Hematopoietic multipotent progenitor cell treated with erythropoietin and hydrocortisone succinate and interleukin-3 and kit ligand, for 17 days (in vitro differentiated cells): Measurements from ENCODE around the gene VKORC1L1.
"Not testable (repeated sequence)": the region's sequence is repeated elsewhere in the genome, so short reads cannot be mapped to it uniquely, and the experiment has no call there.

ENCODE experiments used
- DNase-seq: peaks from one replicate; pipeline ENCODE4 v3.0.0-alpha.2; 2015; ENCODE audit warnings: low spot score

The VKORC1L1 gene

GRCh38 chr7:65872776-65873581, at the start of gene VKORC1L1:
Gene VKORC1L1 (plus strand): TSS chr7:65873074. CDS start chr7:65873372, 298 bp downstream.
- peak; percentile 94 for DNase-seq

- DNase-seq, result no peak
Measured at GRCh38 chr7:65827366-65827765, 45.5 kb upstream of the VKORC1L1 start.

GRCh38 chr7:65832281-65832680, 40.6 kb upstream of the VKORC1L1 start:
- DNase-seq, result no peak

- DNase-seq, result not testable (repeated sequence)
Measured at GRCh38 chr7:65836684-65837083, 36.2 kb upstream of the VKORC1L1 start.

GRCh38 chr7:65837541-65837956, 35.3 kb upstream of the VKORC1L1 start:
- DNase-seq, result not testable (repeated sequence)

GRCh38 chr7:65839846-65840245, 33.0 kb upstream of the VKORC1L1 start:
- no peak for DNase-seq

- no peak for DNase-seq
Measured at GRCh38 chr7:65840446-65840845, 32.4 kb upstream of the VKORC1L1 start.

GRCh38 chr7:65843616-65844015, 29.3 kb upstream of the VKORC1L1 start:
- DNase-seq, result not testable (repeated sequence)

- no peak for DNase-seq
Measured at GRCh38 chr7:65846008-65846570, 26.8 kb upstream of the VKORC1L1 start.

GRCh38 chr7:65853426-65853825, 19.4 kb upstream of the VKORC1L1 start:
- not testable (repeated sequence) for DNase-seq

- DNase-seq, result not testable (repeated sequence)
Measured at GRCh38 chr7:65853892-65854291, 19.0 kb upstream of the VKORC1L1 start.

- not testable (repeated sequence) for DNase-seq
Measured at GRCh38 chr7:65857321-65857894, 15.5 kb upstream of the VKORC1L1 start.

GRCh38 chr7:65858660-65859059, 14.2 kb upstream of the VKORC1L1 start:
- not testable (repeated sequence) for DNase-seq

- not testable (repeated sequence) for DNase-seq
Measured at GRCh38 chr7:65866244-65866643, 6.6 kb upstream of the VKORC1L1 start.

GRCh38 chr7:65867681-65868080, 5.2 kb upstream of the VKORC1L1 start:
- DNase-seq, result not testable (repeated sequence)

GRCh38 chr7:65869312-65869711, 3.6 kb upstream of the VKORC1L1 start:
- DNase-seq, result not testable (repeated sequence)

- DNase-seq, result not testable (repeated sequence)
Measured at GRCh38 chr7:65871451-65871850, 1.4 kb upstream of the VKORC1L1 start.

GRCh38 chr7:65873582-65874193, 814 bp downstream of the VKORC1L1 start:
- not testable (repeated sequence) for DNase-seq

GRCh38 chr7:65875715-65876114, 2.8 kb downstream of the VKORC1L1 start:
- DNase-seq, result not testable (repeated sequence)

- not testable (repeated sequence) for DNase-seq
Measured at GRCh38 chr7:65879292-65880153, 6.6 kb downstream of the VKORC1L1 start.

GRCh38 chr7:65880242-65880641, 7.4 kb downstream of the VKORC1L1 start:
- DNase-seq, result not testable (repeated sequence)
